IPS-NIHi11 (cell line): ENCODE measurements around the gene PRSS21.
A peak's percentile ranks its signal among the peaks of the same experiment; 100 is the strongest.

Source experiments
- DNase-seq: peaks from one replicate; pipeline ENCODE4 v3.0.0; 2012; ENCODE audit warnings: mixed read lengths, low spot score

The PRSS21 gene

DNA sequence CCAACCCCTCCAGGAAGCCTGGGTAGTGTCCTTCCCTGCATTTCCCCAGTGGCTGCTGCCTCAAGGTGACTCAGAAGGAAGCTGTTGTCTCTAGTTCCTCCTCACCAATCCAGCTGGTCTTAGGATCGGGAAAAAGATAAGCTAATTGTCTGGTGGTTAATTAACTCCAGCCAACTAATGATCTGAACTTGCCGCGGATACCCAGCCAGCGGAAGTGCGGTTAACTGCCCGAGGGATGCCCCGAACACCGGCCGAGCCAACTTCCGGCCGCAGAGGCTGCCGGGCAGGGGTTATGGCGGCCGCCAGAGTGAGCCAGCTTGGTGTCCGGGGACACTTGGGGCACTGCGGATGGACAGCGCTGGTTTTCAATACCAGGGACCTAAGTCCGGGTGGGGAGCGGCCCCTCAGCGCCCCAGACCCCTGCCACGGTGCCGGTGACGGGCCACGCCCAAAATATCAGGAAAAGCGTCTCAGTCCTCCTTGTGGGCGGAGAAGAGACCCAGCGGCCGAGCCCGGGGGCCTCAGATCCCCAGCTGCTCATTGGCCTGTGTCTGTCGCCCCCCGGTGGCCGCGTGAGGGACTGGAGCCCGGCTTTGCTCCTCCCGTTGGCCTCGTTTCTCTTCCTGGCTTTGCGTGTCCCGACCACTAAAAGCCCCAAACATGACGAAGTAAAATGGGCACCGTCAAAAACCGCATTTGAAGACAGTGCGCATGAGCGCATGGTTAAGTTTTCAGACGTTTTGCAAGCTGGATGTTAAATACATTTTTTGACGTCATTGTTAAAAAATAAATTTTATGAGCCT is 51.2 kb downstream of the PRSS21 start:
- DNase-seq, result peak; percentile 97
